ENCODE data around the gene CAP2. TPM values are rescaled to one million over a fixed set of nuclear protein-coding genes. Genes with fewer than 3 reads are reported as not detected.

CAP2 gene
- total and polyA plus RNA-seq, 9 donors = 2.0 to 21.7 (median 5.0) TPM

GRCh38 chr6:17493286-17493685 is 99.9 kb downstream of the CAP2 start:
- TF ChIP-seq POLR2A (IDR thresholded peaks at IDR 0.05) (no peak), CTCF (IDR thresholded peaks at IDR 0.05) (no peak), EP300 (IDR thresholded peaks at IDR 0.05) (no peak)
- H3K27ac ChIP-seq = no peak overlapping the region
- peaks cover 2% of the 10 kb centered on the region for H3K4me1 ChIP-seq (ENCODE audit: insufficient read depth)

GRCh38 chr6:17494177-17494576 is 100.8 kb downstream of the CAP2 start:
- Histone ChIP-seq H3K36me3 (no peaks in the 10 kb centered on the region), H3K4me3 (no peak overlapping the region), H3K27ac (no peak overlapping the region), H3K27me3 (no peaks in the 10 kb centered on the region), H3K4me1 (ENCODE audit: insufficient read depth) (peaks cover 2% of the 10 kb centered on the region), H3K9me3 (no peaks in the 10 kb centered on the region)
- DNase-seq = no peak
- intact Hi-C loops (cut with DNase I) = no loop called here
- no peak for TF ChIP-seq POLR2A (IDR thresholded peaks at IDR 0.05)
- no peak for TF ChIP-seq CTCF (IDR thresholded peaks at IDR 0.05)
- TF ChIP-seq EP300 (IDR thresholded peaks at IDR 0.05) = no peak
- WGBS, 3 donors = 92 to 98% (median 98%) methylated on average over 4 of the region's 4 CpGs

More at GRCh38 chr6:17493286-17493685, 99.9 kb downstream of the CAP2 start:
- 27 to 41% (median 36%) methylated on average over 2 of the region's 2 CpGs for WGBS, 3 donors
- Histone ChIP-seq H3K36me3 (no peaks in the 10 kb centered on the region), H3K4me3 (no peak overlapping the region), H3K9me3 (no peaks in the 10 kb centered on the region), H3K27me3 (no peaks in the 10 kb centered on the region)
- intact Hi-C loops (cut with DNase I) = no loop called here
- no peak for DNase-seq

GRCh38 chr6:17494919-17495318 is 101.5 kb downstream of the CAP2 start:
- Histone ChIP-seq H3K4me3 (no peak overlapping the region), H3K27ac (no peak overlapping the region), H3K27me3 (no peaks in the 10 kb centered on the region), H3K36me3 (no peaks in the 10 kb centered on the region), H3K4me1 (ENCODE audit: insufficient read depth) (peaks cover 2% of the 10 kb centered on the region), H3K9me3 (no peaks in the 10 kb centered on the region)
- TF ChIP-seq EP300 (IDR thresholded peaks at IDR 0.05) (no peak), CTCF (IDR thresholded peaks at IDR 0.05) (no peak), POLR2A (IDR thresholded peaks at IDR 0.05) (no peak)
- WGBS, 3 donors = 91 to 98% (median 98%) methylated on average over 2 of the region's 2 CpGs
- intact Hi-C loops (cut with DNase I) = no loop called here
- no peak for DNase-seq

GRCh38 chr6:17497535-17498095 is 104.2 kb downstream of the CAP2 start:
- WGBS, 3 donors = 72 to 83% (median 82%) methylated on average over 4 of the region's 4 CpGs

More at GRCh38 chr6:17497535-17498095, 104.2 kb downstream of the CAP2 start:
- Histone ChIP-seq H3K9me3 (no peaks in the 10 kb centered on the region), H3K4me3 (no peak overlapping the region), H3K4me1 (ENCODE audit: insufficient read depth) (peaks cover 4% of the 10 kb centered on the region), H3K27me3 (no peaks in the 10 kb centered on the region), H3K27ac (no peak overlapping the region), H3K36me3 (no peaks in the 10 kb centered on the region)
- TF ChIP-seq EP300 (IDR thresholded peaks at IDR 0.05) = no peak
- no peak for TF ChIP-seq CTCF (IDR thresholded peaks at IDR 0.05)
- no peak for TF ChIP-seq POLR2A (IDR thresholded peaks at IDR 0.05)
- no peak for DNase-seq
- intact Hi-C loops (cut with DNase I) = no loop called here
